Stimulated activated naive CD8-positive, alpha-beta T cell treated with anti-CD3 and anti-CD28 coated beads, Interleukin-15, Interleukin-2, amounts not matched to agents 100 ng/mL and 50 ng/mL, for 24 hours (primary cell): Measurements from ENCODE around the gene CPNE1.

Experiments used
- H3K27ac Mint-ChIP-seq: one replicate; pipeline ENCODE4 v1.8.0; 2021; ENCODE audit warnings: mild to moderate bottlenecking, mixed read lengths
- H3K27me3 Mint-ChIP-seq: one replicate; pipeline ENCODE4 v1.8.0; 2021; ENCODE audit warnings: mixed read lengths
- H3K36me3 Mint-ChIP-seq: one replicate; pipeline ENCODE4 v1.8.0; 2021; ENCODE audit warnings: low read depth, mixed read lengths
- H3K4me1 Mint-ChIP-seq: one replicate; pipeline ENCODE4 v1.8.0; 2021; ENCODE audit warnings: low read depth, mixed read lengths
- H3K4me3 Mint-ChIP-seq: one replicate; pipeline ENCODE4 v1.8.0; 2021; ENCODE audit warnings: mild to moderate bottlenecking, mixed read lengths
- H3K9me3 Mint-ChIP-seq: one replicate; pipeline ENCODE4 v1.8.0; 2021; ENCODE audit warnings: mixed read lengths

The CPNE1 gene

GRCh38 chr20:35610833-35611427 lies 53.8 kb downstream of the CPNE1 start:
- Mint-ChIP-seq H3K4me1 (peaks cover 9% of the 10 kb centered on the region), H3K36me3 (no peaks in the 10 kb centered on the region), H3K4me3 (no peak overlapping the region), H3K9me3 (no peaks in the 10 kb centered on the region), H3K27me3 (no peaks in the 10 kb centered on the region), H3K27ac (no peak overlapping the region)

DNA sequence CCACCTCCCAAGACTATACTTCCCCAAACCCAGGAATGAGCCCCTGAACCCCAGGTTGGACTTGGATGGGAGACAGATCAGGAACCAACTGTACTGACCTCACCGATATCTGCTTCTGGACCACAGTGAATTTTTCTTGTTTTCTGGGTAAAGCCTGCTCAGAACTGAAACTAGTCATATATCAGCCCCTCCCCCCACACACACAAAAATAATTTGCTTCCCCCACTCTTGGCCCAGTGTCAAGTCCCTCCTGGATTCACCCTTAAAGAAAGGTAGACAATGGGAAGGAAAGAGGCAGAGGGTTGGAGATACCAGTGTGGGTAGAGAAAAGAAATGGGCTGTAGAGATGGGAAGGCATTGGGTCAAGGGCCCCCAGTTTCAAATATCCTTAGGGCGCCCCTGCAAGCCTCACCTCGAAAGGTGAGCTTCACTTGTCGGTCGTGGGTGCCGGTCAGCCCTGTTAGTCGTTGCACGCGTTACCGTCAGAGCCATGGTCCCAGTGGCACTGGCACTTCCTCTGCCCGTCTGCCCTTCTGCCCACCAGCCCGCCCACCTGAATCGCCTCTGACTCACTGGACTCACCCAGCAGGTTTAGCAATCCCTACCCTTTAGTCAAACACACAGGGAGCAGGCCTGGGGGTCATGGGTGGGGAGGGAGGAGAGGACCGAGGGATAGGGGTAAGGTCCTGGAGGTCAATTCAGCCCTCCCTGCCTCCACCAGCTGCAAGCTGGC lies 57.5 kb downstream of the CPNE1 start:
- Mint-ChIP-seq H3K9me3 (no peaks in the 10 kb centered on the region), H3K4me1 (no peaks in the 10 kb centered on the region), H3K27ac (no peak overlapping the region), H3K4me3 (no peak overlapping the region), H3K36me3 (no peaks in the 10 kb centered on the region), H3K27me3 (peaks cover 9% of the 10 kb centered on the region)

DNA sequence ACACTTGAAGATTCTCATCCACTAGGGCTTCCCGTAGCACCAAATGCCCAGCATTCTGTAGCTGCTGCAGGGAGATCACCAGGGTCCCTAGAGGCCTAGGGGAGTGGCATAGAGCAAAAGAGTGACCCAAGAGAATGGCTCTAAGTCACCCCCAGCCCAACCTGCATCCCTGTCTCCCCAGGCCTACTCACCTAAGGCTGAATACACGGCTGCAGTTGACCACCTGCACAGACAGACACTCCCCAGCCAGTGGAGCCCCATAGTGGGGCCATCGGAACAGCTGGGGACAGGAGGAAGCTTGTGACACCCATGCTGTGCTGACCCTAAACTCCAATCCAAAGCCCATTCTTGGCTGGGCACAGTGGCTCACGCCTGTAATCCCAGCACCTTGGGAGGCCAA lies 58.6 kb downstream of the CPNE1 start:
- Mint-ChIP-seq H3K36me3 (no peaks in the 10 kb centered on the region), H3K4me3 (no peak overlapping the region), H3K27me3 (peaks cover 13% of the 10 kb centered on the region), H3K9me3 (no peaks in the 10 kb centered on the region), H3K27ac (no peak overlapping the region), H3K4me1 (peaks cover 5% of the 10 kb centered on the region)

DNA sequence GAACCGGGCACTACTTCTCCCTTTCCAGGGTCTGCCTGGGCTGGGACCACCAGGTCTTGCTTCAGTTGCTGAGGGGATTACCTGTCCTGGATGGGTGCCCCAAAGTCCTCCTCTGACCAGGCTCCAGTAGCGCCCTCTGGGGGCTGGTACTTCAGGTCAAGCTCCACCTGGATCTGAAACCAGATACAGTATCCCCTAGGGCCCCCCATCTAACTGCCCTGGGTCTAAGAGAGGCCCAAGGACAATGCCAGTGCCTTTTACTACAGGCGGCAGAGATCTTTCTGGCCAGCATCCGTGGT lies 60.3 kb downstream of the CPNE1 start:
- Mint-ChIP-seq H3K4me3 (no peak overlapping the region), H3K36me3 (no peaks in the 10 kb centered on the region), H3K27me3 (peaks cover 26% of the 10 kb centered on the region), H3K4me1 (peaks cover 10% of the 10 kb centered on the region), H3K9me3 (no peaks in the 10 kb centered on the region), H3K27ac (no peak overlapping the region)

DNA sequence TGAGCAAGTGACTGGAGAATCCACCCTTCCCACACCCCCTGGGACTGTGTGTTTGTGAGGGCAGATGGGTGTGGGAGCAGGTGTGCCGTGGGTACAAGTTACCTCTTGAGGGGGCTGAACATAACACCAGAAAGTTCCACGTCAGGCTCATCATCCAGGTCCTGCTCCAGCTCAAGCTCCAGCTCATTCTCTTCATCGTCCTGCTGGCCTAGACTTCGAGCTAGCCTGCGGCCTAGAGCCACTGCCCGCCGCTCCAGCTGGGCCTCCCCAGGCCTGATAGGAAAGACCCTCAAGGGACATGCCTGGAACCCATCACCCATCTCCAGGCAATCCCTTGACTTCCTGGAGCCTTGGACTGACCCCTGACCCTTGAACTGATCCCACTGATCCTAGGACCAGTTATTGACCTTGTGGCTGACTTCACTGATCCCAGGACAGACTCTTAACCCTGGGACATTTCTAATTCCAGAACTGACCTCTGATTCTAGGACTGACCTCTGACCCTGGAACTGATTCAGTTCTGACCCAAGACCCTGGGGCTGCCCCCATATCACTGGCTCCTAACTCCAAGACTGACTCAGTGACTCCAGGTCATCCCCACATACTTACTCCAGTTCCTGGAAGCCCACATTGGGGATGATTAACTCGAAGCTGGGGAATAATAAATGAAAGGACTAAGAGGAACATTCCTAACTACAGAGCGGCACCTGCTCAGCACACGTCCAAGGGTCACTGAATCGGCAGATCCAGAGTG lies 60.8 kb downstream of the CPNE1 start:
- Mint-ChIP-seq H3K4me1 (peaks cover 10% of the 10 kb centered on the region), H3K27ac (no peak overlapping the region), H3K36me3 (no peaks in the 10 kb centered on the region), H3K27me3 (peaks cover 26% of the 10 kb centered on the region), H3K9me3 (no peaks in the 10 kb centered on the region), H3K4me3 (no peak overlapping the region)

- Mint-ChIP-seq H3K9me3 (no peaks in the 10 kb centered on the region), H3K27ac (no peak overlapping the region), H3K4me1 (peaks cover 10% of the 10 kb centered on the region), H3K27me3 (peaks cover 31% of the 10 kb centered on the region), H3K36me3 (no peaks in the 10 kb centered on the region), H3K4me3 (no peak overlapping the region)
Observed at GRCh38 chr20:35602851-35603495, 61.7 kb downstream of the CPNE1 start.

DNA sequence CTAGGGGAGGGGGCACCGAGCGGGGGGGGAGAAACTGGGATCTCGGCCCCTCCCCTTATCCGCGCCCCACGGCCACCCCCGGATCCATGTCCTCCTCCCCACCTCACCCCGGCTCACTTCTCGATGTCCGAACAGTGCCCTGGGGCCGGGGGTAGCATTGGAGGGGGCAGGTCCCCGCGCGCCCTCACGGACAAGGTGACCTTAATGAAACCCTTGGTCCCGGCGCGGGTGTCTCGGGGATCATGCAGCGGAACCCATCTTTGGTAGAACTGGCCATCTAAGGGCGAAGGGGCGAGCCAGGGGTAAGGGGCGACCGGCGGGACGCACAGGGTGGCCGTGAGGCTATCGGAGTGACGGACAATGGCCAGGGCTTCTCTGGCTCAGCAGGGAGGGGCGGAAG lies 62.7 kb downstream of the CPNE1 start:
- no peak overlapping the region for H3K4me3 Mint-ChIP-seq
- peaks cover 33% of the 10 kb centered on the region for H3K27me3 Mint-ChIP-seq
- H3K36me3 Mint-ChIP-seq: no peaks in the 10 kb centered on the region
- H3K9me3 Mint-ChIP-seq: no peaks in the 10 kb centered on the region
- H3K27ac Mint-ChIP-seq: no peak overlapping the region
- peaks cover 10% of the 10 kb centered on the region for H3K4me1 Mint-ChIP-seq

- Mint-ChIP-seq H3K4me3 (peak overlapping the region; percentile 76), H3K36me3 (no peaks in the 10 kb centered on the region), H3K27me3 (peaks cover 33% of the 10 kb centered on the region), H3K4me1 (peaks cover 10% of the 10 kb centered on the region), H3K9me3 (no peaks in the 10 kb centered on the region), H3K27ac (no peak overlapping the region)
Observed at GRCh38 chr20:35600993-35601973, 63.4 kb downstream of the CPNE1 start.

GRCh38 chr20:35600176-35600992 lies 64.3 kb downstream of the CPNE1 start:
- H3K4me3 Mint-ChIP-seq: peak overlapping the region; percentile 76
- H3K9me3 Mint-ChIP-seq: no peaks in the 10 kb centered on the region
- H3K27me3 Mint-ChIP-seq: peaks cover 33% of the 10 kb centered on the region
- no peaks in the 10 kb centered on the region for H3K36me3 Mint-ChIP-seq
- no peak overlapping the region for H3K27ac Mint-ChIP-seq
- H3K4me1 Mint-ChIP-seq: peaks cover 10% of the 10 kb centered on the region

DNA sequence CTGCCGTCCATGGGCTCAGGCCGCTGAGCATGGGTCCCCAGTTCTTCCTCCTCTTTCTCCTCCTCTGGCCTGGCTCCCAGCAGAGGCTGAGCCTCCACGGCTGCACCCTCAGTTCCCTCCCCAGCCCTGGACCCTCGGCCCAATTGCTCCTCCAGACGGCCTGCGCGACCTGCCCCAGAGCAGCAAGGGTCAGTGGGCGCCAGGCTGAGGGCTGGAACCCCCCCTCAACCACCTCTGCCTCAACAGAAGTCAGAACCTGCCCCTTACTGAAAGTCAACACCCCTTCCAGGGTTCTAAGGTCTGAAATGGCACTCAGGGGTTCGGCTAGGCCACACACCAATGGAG lies 65.0 kb downstream of the CPNE1 start:
- Mint-ChIP-seq H3K27ac (no peak overlapping the region), H3K9me3 (no peaks in the 10 kb centered on the region), H3K27me3 (peaks cover 33% of the 10 kb centered on the region), H3K4me1 (peaks cover 10% of the 10 kb centered on the region), H3K4me3 (no peak overlapping the region), H3K36me3 (no peaks in the 10 kb centered on the region)

DNA sequence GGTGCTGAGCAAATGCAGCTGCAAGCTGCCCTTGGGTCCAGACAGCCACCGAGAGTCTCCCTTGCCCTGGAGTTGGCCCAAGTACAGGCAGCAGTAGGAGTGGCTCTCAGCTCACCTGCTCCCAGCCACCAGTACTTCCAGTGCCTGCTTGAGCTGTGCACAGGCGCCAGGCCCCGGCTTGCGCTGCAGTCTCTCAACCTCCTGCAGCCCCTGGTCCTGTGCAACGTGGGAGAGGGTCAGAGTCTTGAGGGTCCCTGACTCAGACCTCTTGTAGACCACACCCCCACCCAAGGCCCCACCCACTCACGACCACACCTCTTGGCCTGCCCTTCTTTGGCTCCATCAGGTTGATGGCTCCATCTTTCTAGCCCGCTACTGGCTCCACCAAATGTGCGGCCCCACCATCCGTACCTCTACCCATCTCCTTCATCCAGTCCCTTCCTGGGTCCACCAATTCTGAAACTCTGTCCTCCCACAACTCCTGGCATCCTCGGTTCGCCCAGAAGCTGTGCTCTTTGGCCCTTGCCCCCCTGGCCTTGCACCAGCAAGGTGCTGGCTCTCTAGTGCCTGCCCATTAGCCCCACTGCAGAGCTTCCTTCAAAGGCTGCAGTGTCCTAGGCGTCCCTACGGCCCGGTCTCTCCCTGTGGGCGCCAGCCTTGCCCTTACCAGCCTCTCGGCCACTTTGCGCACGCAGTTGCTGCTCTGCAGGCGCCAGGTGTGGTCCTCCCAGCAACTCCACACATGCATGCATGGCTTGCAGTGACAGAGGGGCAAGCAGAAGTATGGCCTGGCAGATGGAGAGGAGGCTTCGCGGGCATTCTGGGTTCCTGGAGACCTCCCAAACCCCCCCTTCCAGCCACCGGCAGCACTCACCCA lies 65.6 kb downstream of the CPNE1 start:
- Mint-ChIP-seq H3K4me3 (no peak overlapping the region), H3K4me1 (peaks cover 10% of the 10 kb centered on the region), H3K36me3 (no peaks in the 10 kb centered on the region), H3K27me3 (peaks cover 33% of the 10 kb centered on the region), H3K9me3 (no peaks in the 10 kb centered on the region), H3K27ac (no peak overlapping the region)

GRCh38 chr20:35598476-35598875 lies 66.2 kb downstream of the CPNE1 start:
- Mint-ChIP-seq H3K4me3 (no peak overlapping the region), H3K36me3 (no peaks in the 10 kb centered on the region), H3K27ac (no peak overlapping the region), H3K4me1 (peaks cover 10% of the 10 kb centered on the region), H3K9me3 (no peaks in the 10 kb centered on the region), H3K27me3 (peaks cover 32% of the 10 kb centered on the region)

DNA sequence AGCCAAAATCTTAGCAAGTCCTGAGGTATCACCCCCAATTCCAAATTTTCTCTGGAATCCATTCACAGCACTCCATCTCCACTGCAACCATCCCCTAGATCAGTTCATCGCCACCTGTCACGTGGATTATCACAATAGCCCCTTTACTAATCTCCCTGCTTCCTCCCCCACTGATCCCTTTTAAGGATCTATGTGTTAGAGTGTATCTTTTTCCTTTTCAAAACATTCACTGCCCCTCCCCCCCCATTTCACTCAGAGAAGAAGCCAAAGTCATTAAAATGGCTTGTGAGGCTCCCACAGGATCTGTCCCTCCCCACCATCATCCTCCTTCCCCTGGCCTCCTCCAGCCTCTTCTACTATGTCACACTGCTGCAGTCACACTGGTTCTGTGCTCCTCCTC lies 67.5 kb downstream of the CPNE1 start:
- no peaks in the 10 kb centered on the region for H3K36me3 Mint-ChIP-seq
- peaks cover 10% of the 10 kb centered on the region for H3K4me1 Mint-ChIP-seq
- H3K27me3 Mint-ChIP-seq: peaks cover 25% of the 10 kb centered on the region
- H3K4me3 Mint-ChIP-seq: no peak overlapping the region
- no peaks in the 10 kb centered on the region for H3K9me3 Mint-ChIP-seq
- no peak overlapping the region for H3K27ac Mint-ChIP-seq
